ENCODE results near the gene IFIT1. TPM values are rescaled to one million over a fixed set of nuclear protein-coding genes. Genes with fewer than 3 reads are reported as not detected.

Gene IFIT1
- polyA plus RNA-seq, 1 donor from 2014 or later = not detected

DNA sequence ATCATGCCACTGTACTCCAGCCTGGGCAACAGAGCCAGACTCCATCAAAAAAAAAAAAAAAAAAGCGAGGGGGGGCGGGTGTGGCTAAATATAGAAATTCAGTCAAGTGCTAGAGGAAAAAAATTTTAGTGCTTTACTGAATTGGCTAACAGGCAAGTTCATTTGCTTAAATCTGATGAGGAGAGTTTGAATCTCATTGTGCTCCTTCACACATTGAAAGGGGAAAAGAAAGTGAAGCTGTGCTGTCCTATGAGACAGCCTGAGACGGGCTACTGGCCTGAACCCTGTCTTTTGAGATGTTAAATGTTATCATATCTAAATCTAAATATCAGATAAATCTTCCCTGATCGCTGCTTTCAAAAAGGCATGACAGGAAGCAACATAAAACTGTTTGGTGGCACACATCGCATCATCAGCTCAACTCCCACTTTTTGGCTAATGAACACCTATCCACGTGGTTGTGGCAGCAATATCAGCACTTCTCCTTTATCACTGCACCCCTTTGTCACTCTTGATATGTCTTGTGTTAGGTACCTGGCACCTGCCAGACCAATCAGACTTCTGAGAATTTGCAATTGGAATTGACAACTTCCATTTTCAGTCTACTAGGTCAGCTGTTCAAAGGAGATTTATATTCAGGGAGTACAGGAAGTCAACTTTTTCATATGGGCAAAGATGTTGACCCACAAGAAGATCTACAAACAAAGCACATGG, 28.5 kb upstream of the IFIT1 start:
- Histone ChIP-seq H3F3A (ENCODE audit: insufficient read depth, low read length, poor library complexity, severe bottlenecking) (no peaks in the 10 kb centered on the region), H4K20me1 (ENCODE audit: insufficient read depth) (no peaks in the 10 kb centered on the region), H3K27me3 (ENCODE audit: insufficient read depth, low read depth, low read length) (no peaks in the 10 kb centered on the region), H3K27ac (ENCODE audit: low read length) (no peak overlapping the region), H3K79me2 (replicated peaks; ENCODE audit: insufficient read depth, low read length) (no peaks in the 10 kb centered on the region), H3K4me2 (ENCODE audit: low read length) (no peak overlapping the region), H3K9me2 (ENCODE audit: insufficient read depth, low read length) (no peaks in the 10 kb centered on the region), H2AFZ (ENCODE audit: low read depth, low read length) (no peak overlapping the region), H3K36me3 (ENCODE audit: insufficient read depth, low read length) (no peaks in the 10 kb centered on the region), H3K4me3 (ENCODE audit: low read length) (no peak overlapping the region), H3K9me3 (ENCODE audit: low read length) (no peaks in the 10 kb centered on the region), H3K9ac (ENCODE audit: low read length) (no peak overlapping the region)
- TF ChIP-seq POLR2AphosphoS5 (IDR thresholded peaks at IDR 0.05) (no peak), EP300 (conservative IDR thresholded peaks at IDR 0.05; ENCODE audit: poor library complexity, severe bottlenecking) (no peak)
- TF ChIP-seq, protein P1, sequence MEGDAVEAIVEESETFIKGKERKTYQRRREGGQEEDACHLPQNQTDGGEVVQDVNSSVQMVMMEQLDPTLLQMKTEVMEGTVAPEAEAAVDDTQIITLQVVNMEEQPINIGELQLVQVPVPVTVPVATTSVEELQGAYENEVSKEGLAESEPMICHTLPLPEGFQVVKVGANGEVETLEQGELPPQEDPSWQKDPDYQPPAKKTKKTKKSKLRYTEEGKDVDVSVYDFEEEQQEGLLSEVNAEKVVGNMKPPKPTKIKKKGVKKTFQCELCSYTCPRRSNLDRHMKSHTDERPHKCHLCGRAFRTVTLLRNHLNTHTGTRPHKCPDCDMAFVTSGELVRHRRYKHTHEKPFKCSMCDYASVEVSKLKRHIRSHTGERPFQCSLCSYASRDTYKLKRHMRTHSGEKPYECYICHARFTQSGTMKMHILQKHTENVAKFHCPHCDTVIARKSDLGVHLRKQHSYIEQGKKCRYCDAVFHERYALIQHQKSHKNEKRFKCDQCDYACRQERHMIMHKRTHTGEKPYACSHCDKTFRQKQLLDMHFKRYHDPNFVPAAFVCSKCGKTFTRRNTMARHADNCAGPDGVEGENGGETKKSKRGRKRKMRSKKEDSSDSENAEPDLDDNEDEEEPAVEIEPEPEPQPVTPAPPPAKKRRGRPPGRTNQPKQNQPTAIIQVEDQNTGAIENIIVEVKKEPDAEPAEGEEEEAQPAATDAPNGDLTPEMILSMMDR (IDR thresholded peaks at IDR 0.05; ENCODE audit: poor library complexity, severe bottlenecking) = no peak

- no peaks in the 10 kb centered on the region for H3K27me3 ChIP-seq (ENCODE audit: insufficient read depth, low read depth, low read length)
- H3F3A ChIP-seq (ENCODE audit: insufficient read depth, low read length, poor library complexity, severe bottlenecking) = no peaks in the 10 kb centered on the region
- H3K79me2 ChIP-seq (replicated peaks; ENCODE audit: insufficient read depth, low read length) = no peaks in the 10 kb centered on the region
- no peak overlapping the region for H3K4me3 ChIP-seq (ENCODE audit: low read length)
- no peak overlapping the region for H3K4me2 ChIP-seq (ENCODE audit: low read length)
- TF ChIP-seq RAD21 (conservative IDR thresholded peaks at IDR 0.05) (no peak), SMC3 (conservative IDR thresholded peaks at IDR 0.05; ENCODE audit: poor library complexity) (no peak), TAF1 (IDR thresholded peaks at IDR 0.05; ENCODE audit: low read depth) (no peak), EZH2 (IDR thresholded peaks at IDR 0.05; ENCODE audit: borderline replicate concordance, insufficient read depth, low read length, poor library complexity, severe bottlenecking) (no peak)
- TF ChIP-seq, protein P2, sequence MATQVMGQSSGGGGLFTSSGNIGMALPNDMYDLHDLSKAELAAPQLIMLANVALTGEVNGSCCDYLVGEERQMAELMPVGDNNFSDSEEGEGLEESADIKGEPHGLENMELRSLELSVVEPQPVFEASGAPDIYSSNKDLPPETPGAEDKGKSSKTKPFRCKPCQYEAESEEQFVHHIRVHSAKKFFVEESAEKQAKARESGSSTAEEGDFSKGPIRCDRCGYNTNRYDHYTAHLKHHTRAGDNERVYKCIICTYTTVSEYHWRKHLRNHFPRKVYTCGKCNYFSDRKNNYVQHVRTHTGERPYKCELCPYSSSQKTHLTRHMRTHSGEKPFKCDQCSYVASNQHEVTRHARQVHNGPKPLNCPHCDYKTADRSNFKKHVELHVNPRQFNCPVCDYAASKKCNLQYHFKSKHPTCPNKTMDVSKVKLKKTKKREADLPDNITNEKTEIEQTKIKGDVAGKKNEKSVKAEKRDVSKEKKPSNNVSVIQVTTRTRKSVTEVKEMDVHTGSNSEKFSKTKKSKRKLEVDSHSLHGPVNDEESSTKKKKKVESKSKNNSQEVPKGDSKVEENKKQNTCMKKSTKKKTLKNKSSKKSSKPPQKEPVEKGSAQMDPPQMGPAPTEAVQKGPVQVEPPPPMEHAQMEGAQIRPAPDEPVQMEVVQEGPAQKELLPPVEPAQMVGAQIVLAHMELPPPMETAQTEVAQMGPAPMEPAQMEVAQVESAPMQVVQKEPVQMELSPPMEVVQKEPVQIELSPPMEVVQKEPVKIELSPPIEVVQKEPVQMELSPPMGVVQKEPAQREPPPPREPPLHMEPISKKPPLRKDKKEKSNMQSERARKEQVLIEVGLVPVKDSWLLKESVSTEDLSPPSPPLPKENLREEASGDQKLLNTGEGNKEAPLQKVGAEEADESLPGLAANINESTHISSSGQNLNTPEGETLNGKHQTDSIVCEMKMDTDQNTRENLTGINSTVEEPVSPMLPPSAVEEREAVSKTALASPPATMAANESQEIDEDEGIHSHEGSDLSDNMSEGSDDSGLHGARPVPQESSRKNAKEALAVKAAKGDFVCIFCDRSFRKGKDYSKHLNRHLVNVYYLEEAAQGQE (IDR thresholded peaks at IDR 0.05; ENCODE audit: borderline replicate concordance) = no peak
- TF ChIP-seq, protein P1 (IDR thresholded peaks at IDR 0.05; ENCODE audit: poor library complexity, severe bottlenecking) = no peak
- H4K20me1 ChIP-seq (ENCODE audit: insufficient read depth) = no peaks in the 10 kb centered on the region
- H3K9ac ChIP-seq (ENCODE audit: low read length) = no peak overlapping the region
- H3K9me2 ChIP-seq (ENCODE audit: insufficient read depth, low read length) = no peaks in the 10 kb centered on the region
- H3K9me3 ChIP-seq (ENCODE audit: low read length) = no peaks in the 10 kb centered on the region
- no peak overlapping the region for H2AFZ ChIP-seq (ENCODE audit: low read depth, low read length)
- H3K36me3 ChIP-seq (ENCODE audit: insufficient read depth, low read length) = no peaks in the 10 kb centered on the region
- no peak overlapping the region for H3K27ac ChIP-seq (ENCODE audit: low read length)
Observed at GRCh38 chr10:89364531-89364930, 27.9 kb upstream of the IFIT1 start.

Data from neural cell (in vitro differentiated cells).